Mucosa of descending colon (tissue), 3 donors: Measurements from ENCODE around the gene CLEC1A. TPM values are rescaled to one million over a fixed set of nuclear protein-coding genes. Genes with fewer than 3 reads are reported as not detected.

Source experiments
- ATAC-seq: fragments of 200-7000 bp; cut with Tn5 transposase; one replicate; pipeline ENCODE4 v1.9.1; 2020; ENCODE audit warnings: mild to moderate bottlenecking, moderate library complexity
- DNase-seq, 3 donors: peaks; one replicate each; pipeline ENCODE4 v3.0.0-alpha.2; 2020
- H3K36me3 ChIP-seq: fragments of 200-600 bp; one replicate; pipeline ENCODE4 v1.8.0; 2021; ENCODE audit warnings: low read depth, mild to moderate bottlenecking
- H3K4me1 ChIP-seq: fragments of 200-600 bp; one replicate; pipeline ENCODE4 v1.8.0; 2021; ENCODE audit warnings: low read depth, mild to moderate bottlenecking
- H3K4me3 ChIP-seq: fragments of 200-600 bp; one replicate; pipeline ENCODE4 v1.8.0; 2021; ENCODE audit warnings: mild to moderate bottlenecking
- H3K9me3 ChIP-seq: fragments of 200-600 bp; one replicate; pipeline ENCODE4 v1.8.0; 2021; ENCODE audit warnings: mild to moderate bottlenecking
- intact Hi-C, 2 donors: fragments of 100-400 bp; cut with DNase I in 1 of 2; cut with micrococcal nuclease in 1 of 2; formaldehyde crosslinking; loops; one replicate each; pipeline versions ENCODE4 v1.11.0 to v1.11.1; 2022; cut with DNase I, micrococcal nuclease
- total RNA-seq, 3 donors: library from RNA; stranded (reverse); fragmentation: NEBNext Ultra II Directional in 2 of 3; extraction: Animal tissue kit (Norgen Biotek cat#: 25700) in 2 of 3; gene quantifications; one replicate each; pipeline versions ENCODE4 v1.2.1 to v1.2.4, GENCODE V29; 2021 to 2023
- TF ChIP-seq, protein P1 (sequence below): fragments of 200-600 bp; IDR thresholded peaks from one replicate; pipeline ENCODE4 v1.8.0; 2022; ENCODE audit warnings: antibody characterized with exemption, mild to moderate bottlenecking
- donor health status: DM: no; HTN: no; CAD: no; lungs with moderate emphysema.
- donor health status: DM: no; HTN: no; CAD: no.
- donor health status: DM: no; HTN: yes; CAD: no.

CLEC1A gene
- total RNA-seq, 3 donors from 2014 or later = 0.67 to 2.8 (median 1.2) TPM

DNA sequence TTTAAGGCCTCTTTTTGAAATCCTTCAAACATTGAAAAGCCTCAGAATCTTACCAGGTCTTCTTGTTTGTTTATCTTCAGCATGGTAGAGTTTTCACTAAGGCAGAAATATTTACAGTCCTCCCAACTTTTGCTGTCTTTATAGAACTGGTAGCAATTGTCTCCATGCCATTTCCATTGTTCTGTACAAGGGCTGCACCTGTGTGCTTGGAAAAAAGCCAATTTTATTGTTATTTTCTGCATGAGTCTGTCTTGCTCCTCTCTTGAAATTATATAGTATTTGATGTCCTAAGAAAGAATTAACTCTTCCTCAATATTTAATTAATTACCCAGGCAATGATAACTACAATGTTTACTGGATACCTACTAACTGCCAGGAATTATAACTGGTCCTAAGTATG lies 23.3 kb downstream of the CLEC1A start:
- H3K4me3 ChIP-seq = no peak overlapping the region
- TF ChIP-seq, protein P1, sequence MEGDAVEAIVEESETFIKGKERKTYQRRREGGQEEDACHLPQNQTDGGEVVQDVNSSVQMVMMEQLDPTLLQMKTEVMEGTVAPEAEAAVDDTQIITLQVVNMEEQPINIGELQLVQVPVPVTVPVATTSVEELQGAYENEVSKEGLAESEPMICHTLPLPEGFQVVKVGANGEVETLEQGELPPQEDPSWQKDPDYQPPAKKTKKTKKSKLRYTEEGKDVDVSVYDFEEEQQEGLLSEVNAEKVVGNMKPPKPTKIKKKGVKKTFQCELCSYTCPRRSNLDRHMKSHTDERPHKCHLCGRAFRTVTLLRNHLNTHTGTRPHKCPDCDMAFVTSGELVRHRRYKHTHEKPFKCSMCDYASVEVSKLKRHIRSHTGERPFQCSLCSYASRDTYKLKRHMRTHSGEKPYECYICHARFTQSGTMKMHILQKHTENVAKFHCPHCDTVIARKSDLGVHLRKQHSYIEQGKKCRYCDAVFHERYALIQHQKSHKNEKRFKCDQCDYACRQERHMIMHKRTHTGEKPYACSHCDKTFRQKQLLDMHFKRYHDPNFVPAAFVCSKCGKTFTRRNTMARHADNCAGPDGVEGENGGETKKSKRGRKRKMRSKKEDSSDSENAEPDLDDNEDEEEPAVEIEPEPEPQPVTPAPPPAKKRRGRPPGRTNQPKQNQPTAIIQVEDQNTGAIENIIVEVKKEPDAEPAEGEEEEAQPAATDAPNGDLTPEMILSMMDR = no peak
- ATAC-seq = no peak
- no peaks in the 10 kb centered on the region for H3K9me3 ChIP-seq
- no peaks in the 10 kb centered on the region for H3K36me3 ChIP-seq
- intact Hi-C loops = no loop called here
- H3K4me1 ChIP-seq = no peaks in the 10 kb centered on the region
- DNase-seq = no peak

DNA sequence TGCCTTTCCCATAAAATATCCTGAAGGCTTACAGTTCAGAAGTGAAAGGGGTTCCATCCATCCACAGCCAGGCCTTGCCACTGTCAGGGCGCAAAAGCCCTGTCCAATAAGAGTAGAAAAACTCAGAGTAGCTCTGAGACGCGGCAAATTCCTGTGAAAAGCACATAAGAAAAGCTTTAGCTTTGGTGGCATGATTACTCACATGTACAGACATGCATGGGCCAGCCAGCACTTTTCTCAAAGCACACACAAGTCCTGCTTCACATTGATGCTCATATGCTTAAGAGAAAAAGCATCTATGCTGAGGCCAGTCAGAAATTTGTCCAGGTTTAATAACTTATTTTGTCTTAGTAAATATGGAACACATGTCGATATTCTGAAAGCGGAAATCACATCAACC lies 25.5 kb downstream of the CLEC1A start:
- Histone ChIP-seq H3K36me3 (no peaks in the 10 kb centered on the region), H3K4me1 (no peaks in the 10 kb centered on the region), H3K9me3 (no peaks in the 10 kb centered on the region), H3K4me3 (no peak overlapping the region)
- intact Hi-C loops = no loop called here
- ATAC-seq = no peak
- no peak for DNase-seq
- TF ChIP-seq, protein P1 = no peak

DNA sequence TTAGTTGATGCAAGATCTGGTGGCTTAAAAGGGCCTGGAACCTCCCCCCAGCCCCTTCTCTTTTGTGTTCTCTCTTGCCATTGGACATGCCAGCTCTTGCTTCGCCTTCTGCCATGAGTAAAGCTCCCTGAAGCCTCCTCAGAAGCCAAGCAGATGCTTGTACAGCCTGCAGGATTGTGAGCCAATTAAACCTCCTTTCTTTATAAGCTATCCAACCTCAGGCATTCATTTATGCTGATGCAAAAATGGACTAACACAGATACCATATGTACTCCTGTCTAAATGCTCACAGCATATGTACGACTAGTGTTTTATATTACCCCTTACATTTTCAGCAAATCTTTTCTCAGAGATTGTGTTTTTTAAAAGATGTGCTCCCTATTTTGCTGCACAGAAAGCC lies 26.7 kb downstream of the CLEC1A start:
- Histone ChIP-seq H3K9me3 (no peaks in the 10 kb centered on the region), H3K4me1 (no peaks in the 10 kb centered on the region), H3K36me3 (no peaks in the 10 kb centered on the region), H3K4me3 (no peak overlapping the region)
- TF ChIP-seq, protein P1 = no peak
- intact Hi-C loops = no loop called here
- ATAC-seq (no peak), DNase-seq (no peak)

DNA sequence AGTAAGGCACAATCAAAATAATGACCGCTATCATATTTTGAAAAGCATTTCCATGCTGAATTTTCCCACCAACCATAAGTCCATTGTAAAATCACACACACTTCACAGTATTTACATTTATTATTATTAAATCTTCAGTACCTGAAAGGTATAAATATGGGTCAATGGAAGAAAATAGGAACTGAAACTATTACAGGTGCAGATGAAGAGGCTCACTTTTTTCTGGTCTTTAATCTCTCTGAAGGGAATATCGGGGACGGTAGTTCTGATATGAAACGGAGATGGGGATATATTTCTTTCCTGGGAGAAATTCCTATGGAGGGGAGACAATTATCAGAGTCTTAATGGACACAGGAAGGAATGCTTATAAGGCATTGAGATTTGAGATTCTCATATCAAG lies 28.4 kb downstream of the CLEC1A start:
- Histone ChIP-seq H3K36me3 (no peaks in the 10 kb centered on the region), H3K4me1 (no peaks in the 10 kb centered on the region), H3K9me3 (no peaks in the 10 kb centered on the region), H3K4me3 (no peak overlapping the region)
- intact Hi-C loops = no loop called here
- ATAC-seq = no peak
- no peak for DNase-seq
- TF ChIP-seq, protein P1 = no peak

DNA sequence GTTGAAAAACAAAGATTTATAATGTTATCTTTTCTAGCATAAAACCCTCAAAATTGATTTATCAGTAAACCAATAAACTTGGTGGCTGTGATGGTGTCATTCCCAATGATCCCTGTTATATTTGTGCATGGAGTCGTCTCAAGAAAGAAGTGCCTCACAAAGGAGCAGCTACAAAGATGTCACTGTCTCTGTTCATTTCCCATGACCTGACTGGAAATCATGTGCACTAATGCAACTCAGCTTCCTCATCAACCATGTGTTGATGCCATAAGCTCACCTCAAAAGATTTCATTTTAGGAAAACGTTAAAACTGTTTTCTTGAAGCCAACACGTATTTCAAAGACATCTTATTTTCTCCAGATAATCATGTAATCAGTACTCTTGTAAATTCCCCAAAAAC lies 28.8 kb downstream of the CLEC1A start:
- Histone ChIP-seq H3K4me3 (no peak overlapping the region), H3K9me3 (no peaks in the 10 kb centered on the region), H3K4me1 (no peaks in the 10 kb centered on the region), H3K36me3 (no peaks in the 10 kb centered on the region)
- DNase-seq (no peak), ATAC-seq (no peak)
- TF ChIP-seq, protein P1 = no peak
- intact Hi-C loops = no loop called here

DNA sequence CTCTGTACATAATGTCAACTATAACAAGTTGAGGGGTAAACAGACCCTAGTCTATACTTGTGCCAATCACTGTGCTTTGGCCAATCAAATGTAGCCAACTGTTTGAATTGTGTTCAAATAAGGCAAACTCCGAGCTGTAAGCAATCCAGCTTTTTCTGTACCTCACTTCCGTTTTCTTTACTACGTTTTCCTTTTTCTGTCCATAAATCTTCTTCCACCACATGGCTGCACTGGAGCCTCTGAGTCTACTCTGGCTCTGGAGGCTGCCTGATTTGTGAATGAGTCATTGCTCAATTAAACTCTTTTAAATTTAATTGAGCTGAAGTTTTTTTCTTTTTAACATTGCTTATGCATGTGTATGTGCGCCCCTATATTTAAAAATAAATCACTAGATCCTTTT lies 29.7 kb downstream of the CLEC1A start:
- H3K4me3 ChIP-seq = no peak overlapping the region
- no peaks in the 10 kb centered on the region for H3K4me1 ChIP-seq
- H3K9me3 ChIP-seq = no peaks in the 10 kb centered on the region
- intact Hi-C loops = no loop called here
- DNase-seq (no peak), ATAC-seq (no peak)
- TF ChIP-seq, protein P1 = no peak
- H3K36me3 ChIP-seq = no peaks in the 10 kb centered on the region
